Astrocyte of the spinal cord (primary cell): ENCODE measurements around the gene GTPBP8.

Experiments
- DNase-seq: peaks from one replicate; pipeline ENCODE4 v3.0.0; 2011; ENCODE audit warnings: low read depth, low spot score
- H3K4me3 ChIP-seq: 2 replicates; pipeline ENCODE4 v1.5.1; 2011; ENCODE audit warnings: low read depth, mild to moderate bottlenecking, low read length, moderate library complexity
- in situ Hi-C: cut with HindIII; loops from 2 replicates; pipeline ENCODE4 v1.10.0; 2017; ENCODE audit warnings: low sequenced_read_pairs
- TF ChIP-seq, protein P1 (sequence below): IDR thresholded peaks from 2 replicates; pipeline ENCODE4 v1.5.1; 2012; ENCODE audit warnings: low read depth, mild to moderate bottlenecking, low read length, inconsistent platforms

GTPBP8 gene

DNA sequence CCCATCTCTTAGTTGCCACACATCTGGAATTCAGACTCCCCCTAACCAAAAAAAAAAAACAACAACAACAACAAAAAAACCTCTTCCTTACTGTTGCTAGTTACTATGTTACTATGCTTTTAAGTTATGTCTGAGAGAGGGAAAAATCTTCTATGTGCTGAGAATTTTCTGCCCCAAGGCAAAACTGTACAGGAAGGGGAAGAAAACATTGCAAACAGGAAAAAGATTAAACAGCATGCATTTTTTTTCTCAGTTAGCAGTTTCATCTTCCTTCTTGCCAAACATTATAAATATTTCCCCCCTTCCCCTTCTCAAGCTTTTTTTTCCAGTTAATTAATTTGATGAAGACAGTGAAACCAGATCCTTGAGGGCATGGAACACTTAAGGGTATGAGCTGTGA is 14.8 kb upstream of the GTPBP8 start:
- in situ Hi-C loops, result no loop called here
- TF ChIP-seq, protein P1, sequence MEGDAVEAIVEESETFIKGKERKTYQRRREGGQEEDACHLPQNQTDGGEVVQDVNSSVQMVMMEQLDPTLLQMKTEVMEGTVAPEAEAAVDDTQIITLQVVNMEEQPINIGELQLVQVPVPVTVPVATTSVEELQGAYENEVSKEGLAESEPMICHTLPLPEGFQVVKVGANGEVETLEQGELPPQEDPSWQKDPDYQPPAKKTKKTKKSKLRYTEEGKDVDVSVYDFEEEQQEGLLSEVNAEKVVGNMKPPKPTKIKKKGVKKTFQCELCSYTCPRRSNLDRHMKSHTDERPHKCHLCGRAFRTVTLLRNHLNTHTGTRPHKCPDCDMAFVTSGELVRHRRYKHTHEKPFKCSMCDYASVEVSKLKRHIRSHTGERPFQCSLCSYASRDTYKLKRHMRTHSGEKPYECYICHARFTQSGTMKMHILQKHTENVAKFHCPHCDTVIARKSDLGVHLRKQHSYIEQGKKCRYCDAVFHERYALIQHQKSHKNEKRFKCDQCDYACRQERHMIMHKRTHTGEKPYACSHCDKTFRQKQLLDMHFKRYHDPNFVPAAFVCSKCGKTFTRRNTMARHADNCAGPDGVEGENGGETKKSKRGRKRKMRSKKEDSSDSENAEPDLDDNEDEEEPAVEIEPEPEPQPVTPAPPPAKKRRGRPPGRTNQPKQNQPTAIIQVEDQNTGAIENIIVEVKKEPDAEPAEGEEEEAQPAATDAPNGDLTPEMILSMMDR, result no peak
- no peak for DNase-seq
- no peak overlapping the region for H3K4me3 ChIP-seq

DNA sequence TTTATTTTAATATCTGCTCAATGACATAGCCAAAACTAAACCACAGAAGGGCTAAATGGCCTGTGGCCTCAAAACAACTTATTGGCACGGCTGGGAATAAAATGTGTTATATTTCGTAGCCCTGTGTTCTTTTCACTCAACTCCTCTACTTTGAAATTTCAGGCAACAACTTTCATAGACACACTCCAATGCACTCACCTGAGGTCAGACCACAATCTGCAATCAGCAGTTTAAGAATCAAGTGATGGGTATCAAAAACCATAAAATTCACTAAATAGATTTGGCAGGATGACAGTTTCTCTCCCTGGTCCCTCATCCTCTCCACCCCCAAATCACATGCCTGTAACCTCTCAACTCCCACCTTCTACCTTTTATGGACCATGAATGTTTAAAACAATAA is 13.8 kb upstream of the GTPBP8 start:
- H3K4me3 ChIP-seq, result no peak overlapping the region
- no peak for DNase-seq
- in situ Hi-C loops, result no loop called here
- TF ChIP-seq, protein P1, result no peak

GRCh38 chr3:112979244-112979832 is 11.4 kb upstream of the GTPBP8 start:
- TF ChIP-seq, protein P1, result peak; percentile 55
- H3K4me3 ChIP-seq, result no peak overlapping the region
- in situ Hi-C loops, result no loop called here
- peak; percentile 39 for DNase-seq

DNA sequence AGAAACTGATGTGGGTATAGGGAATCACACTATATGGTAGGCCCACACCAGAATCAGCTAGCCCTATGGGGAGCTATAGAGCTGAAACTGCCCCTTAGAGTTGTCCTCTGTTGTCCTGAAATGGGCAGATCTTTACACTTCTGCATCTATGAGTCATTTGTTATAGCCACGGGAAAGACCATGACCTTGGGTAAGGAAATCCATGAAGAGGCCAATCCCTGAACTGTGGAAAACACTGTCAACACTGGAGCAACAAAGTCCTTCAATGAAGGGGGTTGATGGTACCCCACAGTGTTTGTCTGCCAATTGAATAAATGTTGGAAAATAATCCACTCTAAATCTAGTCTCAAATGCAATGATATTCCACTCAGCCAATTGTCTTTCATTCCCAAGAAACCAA is 10.7 kb upstream of the GTPBP8 start:
- in situ Hi-C loops, result no loop called here
- DNase-seq, result no peak
- H3K4me3 ChIP-seq, result no peak overlapping the region
- TF ChIP-seq, protein P1, result no peak

- in situ Hi-C loops, result no loop called here
- TF ChIP-seq, protein P1, result no peak
These were observed 8.1 kb upstream of the GTPBP8 start for GRCh38 chr3:112982710-112983109.

GRCh38 chr3:112984485-112984884 is 6.3 kb upstream of the GTPBP8 start:
- in situ Hi-C loops, result no loop called here
- TF ChIP-seq, protein P1, result no peak
- no peak overlapping the region for H3K4me3 ChIP-seq
- no peak for DNase-seq

More at GRCh38 chr3:112982710-112983109, 8.1 kb upstream of the GTPBP8 start:
- no peak overlapping the region for H3K4me3 ChIP-seq
- DNase-seq, result no peak
